GM18505 (cell line): Measurements from ENCODE around the gene JAKMIP3.

Source experiments
- ATAC-seq: cut with Tn5 transposase; IDR thresholded peaks from one replicate; pipeline ENCODE4 v1.9.1; 2021; ENCODE audit not compliant: unreplicated experiment
- POLR2A ChIP-seq: IDR thresholded peaks from 4 replicates; pipeline ENCODE4 v1.6.1; 2011; ENCODE audit warnings: borderline replicate concordance; ENCODE audit not compliant: insufficient read depth, insufficient read length; ENCODE audit errors: extremely low read depth

JAKMIP3 gene

GRCh38 chr10:132035476-132035875 lies 30.3 kb upstream of the JAKMIP3 start:
- no peak for ATAC-seq
- TF ChIP-seq POLR2A: no peak

- ATAC-seq: no peak
These were observed 29.4 kb upstream of the JAKMIP3 start for GRCh38 chr10:132036153-132036886.

GRCh38 chr10:132036887-132037675 lies 28.7 kb upstream of the JAKMIP3 start:
- no peak for TF ChIP-seq POLR2A
- ATAC-seq: no peak

More at GRCh38 chr10:132036153-132036886, 29.4 kb upstream of the JAKMIP3 start:
- TF ChIP-seq POLR2A: no peak

GRCh38 chr10:132037676-132037975 lies 28.1 kb upstream of the JAKMIP3 start:
- ATAC-seq: no peak
- no peak for TF ChIP-seq POLR2A

GRCh38 chr10:132039371-132039770 lies 26.4 kb upstream of the JAKMIP3 start:
- ATAC-seq: no peak
- TF ChIP-seq POLR2A: no peak

- no peak for TF ChIP-seq POLR2A
- ATAC-seq: no peak
These were observed 25.7 kb upstream of the JAKMIP3 start for GRCh38 chr10:132040046-132040445.

GRCh38 chr10:132041340-132041739 lies 24.4 kb upstream of the JAKMIP3 start:
- TF ChIP-seq POLR2A: no peak
- no peak for ATAC-seq

- TF ChIP-seq POLR2A: no peak
- ATAC-seq: no peak
These were observed 21.7 kb upstream of the JAKMIP3 start for GRCh38 chr10:132043861-132044695.

- no peak for ATAC-seq
- no peak for TF ChIP-seq POLR2A
These were observed 20.9 kb upstream of the JAKMIP3 start for GRCh38 chr10:132044803-132045202.

GRCh38 chr10:132045324-132045723 lies 20.4 kb upstream of the JAKMIP3 start:
- no peak for TF ChIP-seq POLR2A
- no peak for ATAC-seq

GRCh38 chr10:132047575-132048293 lies 18.0 kb upstream of the JAKMIP3 start:
- no peak for ATAC-seq
- TF ChIP-seq POLR2A: no peak

GRCh38 chr10:132048294-132048667 lies 17.5 kb upstream of the JAKMIP3 start:
- no peak for ATAC-seq
- TF ChIP-seq POLR2A: no peak

- no peak for ATAC-seq
- TF ChIP-seq POLR2A: no peak
These were observed 15.6 kb upstream of the JAKMIP3 start for GRCh38 chr10:132050191-132050590.
